GM19468 (cell line): ENCODE data around the gene NRP2.
A peak's percentile ranks its signal among the peaks of the same experiment; 100 is the strongest.

Experiments
- ATAC-seq: cut with Tn5 transposase; IDR thresholded peaks from one replicate; pipeline ENCODE4 v1.9.1; 2021; ENCODE audit warnings: mild to moderate bottlenecking, moderate library complexity, moderate number of reproducible peaks; ENCODE audit not compliant: unreplicated experiment; ENCODE audit errors: extremely low read depth

Gene NRP2

DNA sequence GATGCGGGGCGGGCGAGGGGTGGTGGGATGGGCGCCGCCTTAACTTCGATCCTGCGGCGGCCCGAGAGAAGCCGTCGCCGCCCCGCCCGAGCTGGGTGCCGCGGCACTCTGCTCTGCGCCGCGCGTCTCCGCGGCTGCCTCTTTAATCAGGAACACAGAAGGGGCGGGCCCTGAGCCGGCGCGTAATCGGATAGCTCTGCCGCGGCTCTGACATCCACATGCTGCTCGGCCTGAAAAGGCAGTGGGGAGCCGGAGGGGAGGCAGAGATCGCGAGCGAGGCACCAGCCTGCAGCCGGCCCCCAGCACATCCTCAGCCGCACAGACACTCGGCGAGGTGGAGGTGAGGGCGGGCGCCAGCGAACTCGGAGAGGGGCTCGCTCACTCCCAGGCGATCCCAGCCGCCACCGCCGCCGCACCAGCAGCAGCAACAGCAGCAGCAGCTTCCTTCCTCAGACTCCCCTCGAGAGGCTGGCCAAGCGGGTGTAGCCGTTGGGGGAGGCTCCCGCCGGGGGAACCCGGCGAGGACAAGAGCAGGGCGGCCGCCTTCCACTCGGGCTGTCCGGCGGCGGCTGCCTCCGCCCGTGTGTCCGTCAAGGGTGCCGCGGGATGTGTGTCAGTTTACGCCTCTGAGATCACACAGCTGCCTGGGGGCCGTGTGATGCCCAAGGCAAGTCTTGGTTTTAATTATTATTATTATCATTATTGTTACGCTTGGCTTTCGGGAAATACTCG is at the start of gene NRP2:
Gene NRP2, plus strand, starts transcription at position 263 of the 732 bp plus-strand sequence. CDS start 790 bp downstream, outside the sequence.
- no peak for ATAC-seq

DNA sequence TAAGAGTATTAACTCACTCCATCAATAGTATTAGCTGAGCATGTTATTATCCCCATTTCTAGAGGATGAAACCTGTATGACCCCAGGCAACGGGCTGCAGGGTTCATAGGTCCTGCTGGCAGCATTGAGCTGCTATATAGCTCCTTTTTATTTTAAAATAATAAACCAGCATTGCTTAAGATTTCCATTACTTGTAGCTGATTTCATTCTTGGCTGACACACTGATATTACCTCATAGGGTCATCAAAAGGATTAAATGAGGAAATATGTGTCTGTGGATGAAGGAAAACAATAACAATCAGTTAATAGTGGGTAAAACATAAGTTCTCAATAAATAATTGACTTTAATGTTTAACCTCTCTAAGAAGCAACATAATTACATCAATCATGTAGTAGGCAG is 48.3 kb upstream of the NRP2 start:
- ATAC-seq: no peak

- no peak for ATAC-seq
Observed at GRCh38 chr2:205636549-205637319, 45.6 kb upstream of the NRP2 start.

DNA sequence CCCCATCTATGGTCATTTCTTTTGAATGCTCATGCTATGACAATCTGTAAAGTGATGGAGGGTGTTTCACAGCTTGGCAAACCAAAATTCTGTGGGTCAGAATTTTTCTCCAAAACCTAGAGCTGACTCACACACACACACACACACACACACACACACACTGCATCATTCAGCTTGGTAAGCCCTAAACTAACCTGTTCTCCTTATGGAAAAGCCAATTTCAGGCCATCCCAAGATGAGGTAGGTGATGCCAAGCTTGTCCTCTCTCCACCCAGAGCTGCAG is 45.0 kb upstream of the NRP2 start:
- no peak for ATAC-seq

DNA sequence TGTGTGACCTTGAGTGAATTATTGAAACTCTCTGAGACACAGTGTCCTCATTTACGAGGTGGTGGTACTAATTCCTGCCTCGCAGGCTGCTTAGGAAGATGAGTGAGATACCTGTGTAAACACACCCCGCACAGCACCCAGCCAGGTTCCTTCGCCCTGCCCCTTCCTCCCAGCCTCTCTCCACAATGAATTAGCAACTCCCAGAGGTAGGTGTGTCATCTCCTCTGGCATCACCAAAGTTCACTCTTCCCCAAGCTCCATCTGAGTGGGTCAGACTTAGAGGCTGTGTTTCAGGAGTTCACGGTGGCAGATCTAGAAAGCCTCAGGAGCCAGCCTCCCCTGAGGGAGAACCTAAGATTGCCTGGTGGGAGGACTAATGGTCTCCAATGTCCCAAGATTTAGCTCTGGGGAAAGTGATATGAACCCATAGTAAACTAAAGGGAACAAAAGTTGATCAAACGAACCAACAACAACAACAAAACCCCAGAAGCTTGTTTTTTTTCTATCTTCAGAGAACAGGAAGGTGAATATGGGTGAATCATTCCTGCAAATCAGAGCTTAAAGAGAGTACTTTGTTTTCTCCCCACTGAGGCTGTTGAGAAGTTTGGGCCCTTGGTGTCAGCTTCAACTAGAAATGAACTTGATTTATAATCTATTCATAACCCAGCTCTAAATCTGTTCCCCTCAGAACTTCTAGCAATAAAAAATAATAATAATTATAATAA is 44.4 kb upstream of the NRP2 start:
- no peak for ATAC-seq

GRCh38 chr2:205640716-205641115 is 41.6 kb upstream of the NRP2 start:
- no peak for ATAC-seq

DNA sequence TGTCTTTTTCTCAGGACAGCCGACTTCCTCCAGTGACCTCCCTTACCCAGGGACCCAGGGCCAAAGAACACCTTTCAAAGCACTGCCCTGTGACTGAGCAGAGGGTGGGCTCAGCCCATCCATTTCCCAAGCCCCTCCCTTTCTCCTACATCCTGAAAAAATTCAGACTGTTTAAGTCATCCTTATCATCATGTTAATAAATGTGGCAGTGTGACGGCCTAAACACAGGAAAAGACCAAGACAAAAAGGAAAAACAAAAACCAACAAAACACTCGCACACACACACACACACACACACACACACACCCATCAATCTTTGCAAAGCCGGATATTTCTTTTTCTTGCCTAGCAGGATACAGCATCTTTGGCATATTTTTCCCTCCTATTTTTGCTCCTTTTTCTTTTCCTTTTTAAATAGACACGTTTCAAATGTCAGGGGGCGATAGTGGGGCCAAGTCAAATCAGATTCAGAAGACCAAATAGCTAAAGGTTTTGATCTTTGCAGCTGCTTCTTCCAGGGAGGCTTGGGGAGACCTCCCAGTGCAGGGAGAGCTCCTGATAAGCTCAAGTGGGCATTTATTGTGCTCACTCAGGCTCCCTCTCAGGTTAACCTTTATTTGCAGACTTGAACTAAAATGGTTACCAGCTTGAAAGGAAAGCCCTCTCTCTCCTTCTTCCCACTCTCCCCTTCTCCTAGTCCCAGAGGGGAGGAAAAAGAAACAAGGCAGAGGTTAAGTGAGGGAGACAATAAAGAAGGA is 39.5 kb upstream of the NRP2 start:
- ATAC-seq: no peak

DNA sequence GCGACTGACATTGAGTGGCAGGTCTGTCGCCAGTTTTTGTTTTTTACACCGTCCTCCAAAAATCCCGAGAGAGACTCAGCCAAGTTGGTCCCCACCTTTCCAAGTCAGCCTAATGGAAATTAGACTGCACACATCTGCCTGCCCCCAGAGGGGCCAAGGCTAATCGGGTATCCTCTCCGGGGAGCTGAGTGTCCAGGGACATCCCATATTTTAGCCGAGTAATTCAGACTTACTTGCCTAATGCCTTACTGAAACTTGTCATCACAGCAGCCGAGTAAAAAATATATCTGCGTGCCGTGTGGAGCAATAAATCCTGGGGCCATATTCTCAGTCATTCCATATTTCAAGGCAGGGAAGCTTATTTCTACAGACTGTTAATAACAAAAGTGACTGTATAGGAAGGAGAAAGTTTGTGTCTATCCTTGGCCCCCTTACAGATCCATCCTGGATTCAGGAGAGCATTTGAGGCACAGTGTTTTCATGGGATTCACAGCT is 38.9 kb upstream of the NRP2 start:
- no peak for ATAC-seq

GRCh38 chr2:205644018-205644417 is 38.3 kb upstream of the NRP2 start:
- no peak for ATAC-seq

DNA sequence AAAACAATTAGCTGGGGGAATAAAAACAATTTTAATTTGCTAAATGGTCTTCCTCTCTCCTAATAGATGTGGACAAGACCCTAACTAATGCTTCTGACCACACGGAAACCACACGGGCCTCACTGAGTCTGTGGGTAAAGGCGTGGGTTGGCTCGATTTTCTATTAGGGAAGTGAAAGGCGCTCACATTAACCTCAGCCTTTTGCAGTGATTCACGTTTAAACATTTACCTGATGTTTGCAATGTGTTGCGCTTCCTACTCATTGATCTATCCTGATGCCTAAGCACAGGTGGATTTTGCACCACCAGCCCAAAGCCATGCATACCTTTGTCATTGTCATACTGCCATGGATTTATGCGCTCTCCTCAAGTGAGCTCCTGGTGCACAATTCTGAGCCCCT is 35.6 kb upstream of the NRP2 start:
- peak; percentile 98 for ATAC-seq

DNA sequence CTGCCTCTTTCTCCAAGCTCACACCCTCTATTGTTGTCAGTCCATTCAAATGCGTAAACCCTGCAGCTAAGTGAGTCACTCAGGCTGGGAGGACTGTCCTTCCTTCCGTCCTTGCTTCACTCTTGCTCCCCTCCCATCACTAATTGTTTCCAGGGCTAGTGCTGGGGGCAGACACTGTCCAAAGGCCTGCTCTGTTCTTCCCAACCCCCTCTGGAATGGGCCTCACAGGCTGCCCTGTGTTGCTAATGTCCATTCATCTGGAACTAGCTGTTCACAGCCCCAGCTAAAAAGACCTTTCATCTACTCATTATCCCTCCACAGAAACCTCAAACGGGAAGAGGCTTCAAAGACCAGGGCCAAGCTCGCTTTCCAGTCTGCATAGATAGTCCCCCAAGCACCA is 31.9 kb upstream of the NRP2 start:
- ATAC-seq: no peak

- ATAC-seq: no peak
Observed at GRCh38 chr2:205650931-205651330, 31.4 kb upstream of the NRP2 start.

- ATAC-seq: no peak
Observed at GRCh38 chr2:205651719-205652118, 30.6 kb upstream of the NRP2 start.

- ATAC-seq: no peak
Observed at GRCh38 chr2:205654878-205655605, 27.3 kb upstream of the NRP2 start.

DNA sequence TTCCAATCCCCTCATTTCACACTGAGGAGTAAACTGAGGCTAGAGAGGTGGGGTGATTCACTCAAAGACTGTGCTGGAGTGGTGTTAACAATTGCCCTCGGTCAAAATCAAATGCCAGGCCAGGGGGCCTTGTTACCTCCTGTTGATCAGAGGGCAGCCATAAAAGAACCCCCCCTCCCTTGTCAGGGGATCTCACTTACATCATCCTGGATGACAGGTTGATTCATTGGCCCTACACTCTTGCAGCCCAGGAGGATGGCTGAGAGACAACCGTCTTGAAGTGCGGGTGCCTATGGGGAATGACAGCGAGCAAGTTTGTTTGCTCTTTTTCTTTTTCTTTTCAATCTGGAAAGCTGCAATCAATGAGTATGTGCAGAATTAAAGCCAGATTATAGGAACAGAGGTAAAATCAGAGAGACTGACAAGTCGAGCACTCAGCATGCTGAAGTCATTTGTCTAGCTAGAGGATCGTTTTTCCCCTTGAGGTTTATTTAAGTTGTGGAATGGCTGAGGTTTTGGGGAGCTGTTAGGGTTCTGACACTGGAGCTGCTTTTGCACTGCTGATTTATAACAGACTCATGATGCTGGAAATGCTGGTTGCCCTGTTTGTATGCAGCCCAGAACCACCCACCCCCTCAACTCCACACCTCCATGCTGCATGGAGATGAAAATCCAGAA is 26.4 kb upstream of the NRP2 start:
- no peak for ATAC-seq

GRCh38 chr2:205656461-205656860 is 25.8 kb upstream of the NRP2 start:
- no peak for ATAC-seq

DNA sequence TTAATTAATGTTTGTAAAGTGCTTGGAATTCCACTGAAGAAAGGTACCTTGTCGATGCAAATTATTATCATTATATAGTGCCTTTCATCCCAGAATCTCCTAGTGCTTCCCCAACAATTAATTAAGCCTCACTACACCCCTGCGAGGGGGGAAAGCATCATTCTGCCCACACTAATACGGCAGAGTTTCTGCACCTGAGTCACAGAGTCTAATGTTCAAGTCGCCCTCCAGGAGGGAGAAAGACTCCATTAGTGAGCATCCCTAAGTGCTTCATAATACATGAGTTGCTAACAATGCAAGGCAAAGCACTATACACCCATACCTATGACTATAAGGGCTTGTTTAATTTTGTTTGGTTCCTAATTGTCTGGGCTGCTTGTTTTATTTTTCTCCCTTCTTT is 25.4 kb upstream of the NRP2 start:
- no peak for ATAC-seq

GRCh38 chr2:205657579-205657978 is 24.7 kb upstream of the NRP2 start:
- no peak for ATAC-seq

GRCh38 chr2:205658068-205658467 is 24.2 kb upstream of the NRP2 start:
- ATAC-seq: no peak
